ENCODE results near the gene GNAS.
"Not testable (repeated sequence)": the region's sequence is repeated elsewhere in the genome, so short reads cannot be mapped to it uniquely, and the experiment has no call there.

GNAS gene

GRCh38 chr20:58941471-58941870 is 89.0 kb downstream of the GNAS start:
- DNase-seq: no peak

- DNase-seq: no peak
Observed at GRCh38 chr20:58942549-58942948, 90.0 kb downstream of the GNAS start.

GRCh38 chr20:58944610-58945009 is 92.1 kb downstream of the GNAS start:
- DNase-seq: no peak

- no peak for DNase-seq
Observed at GRCh38 chr20:58945965-58946631, 93.6 kb downstream of the GNAS start.

GRCh38 chr20:58947797-58948388 is 95.4 kb downstream of the GNAS start:
- DNase-seq: not testable (repeated sequence)

- DNase-seq: no peak
Observed at GRCh38 chr20:58950603-58951002, 98.1 kb downstream of the GNAS start.

- DNase-seq: no peak
Observed at GRCh38 chr20:58953050-58953449, 100.5 kb downstream of the GNAS start.

- no peak for DNase-seq
Observed at GRCh38 chr20:58956078-58956477, 103.6 kb downstream of the GNAS start.

GRCh38 chr20:58959652-58960051 is 107.1 kb downstream of the GNAS start:
- no peak for DNase-seq

Data from KG1 (cell line).